ELR (cell line): Measurements from ENCODE around the gene CIRBP.
A peak's percentile ranks its signal among the peaks of the same experiment; 100 is the strongest.

Source experiments
- DNase-seq: peaks from one replicate; pipeline ENCODE4 v3.0.0-alpha.2; 2015; ENCODE audit warnings: low read depth

Gene CIRBP

GRCh38 chr19:1267477-1268225, 1.5 kb upstream of the CIRBP start:
- DNase-seq, result peak; percentile 60

- no peak for DNase-seq
These were observed 687 bp upstream of the CIRBP start for GRCh38 chr19:1268226-1269064.

- DNase-seq, result peak; percentile 88
These were observed 513 bp downstream of the CIRBP start for GRCh38 chr19:1269478-1270212.

GRCh38 chr19:1270213-1270853, 1.2 kb downstream of the CIRBP start:
- no peak for DNase-seq

GRCh38 chr19:1270854-1271527, 1.9 kb downstream of the CIRBP start:
- no peak for DNase-seq

- no peak for DNase-seq
These were observed 2.6 kb downstream of the CIRBP start for GRCh38 chr19:1271528-1272422.

- DNase-seq, result no peak
These were observed 3.5 kb downstream of the CIRBP start for GRCh38 chr19:1272423-1273262.

- DNase-seq, result no peak
These were observed 4.3 kb downstream of the CIRBP start for GRCh38 chr19:1273263-1274041.

- DNase-seq, result no peak
These were observed 5.1 kb downstream of the CIRBP start for GRCh38 chr19:1274081-1274851.

GRCh38 chr19:1274852-1275259, 5.7 kb downstream of the CIRBP start:
- no peak for DNase-seq

- DNase-seq, result peak; percentile 99
These were observed 6.3 kb downstream of the CIRBP start, which contains the start of gene FAM174C for GRCh38 chr19:1275260-1275975. FAM174C (plus strand) TSS chr19:1275530; CDS start chr19:1275550, 20 bp downstream.

- no peak for DNase-seq
These were observed 7.0 kb downstream of the CIRBP start for GRCh38 chr19:1275976-1276627.

GRCh38 chr19:1276628-1277022, 7.5 kb downstream of the CIRBP start:
- no peak for DNase-seq

- no peak for DNase-seq
These were observed 7.9 kb downstream of the CIRBP start for GRCh38 chr19:1277061-1277460.

GRCh38 chr19:1278074-1278473, 8.9 kb downstream of the CIRBP start:
- no peak for DNase-seq
